ENCODE data around the gene HIKESHI.
"Not testable (repeated sequence)": the region's sequence is repeated elsewhere in the genome, so short reads cannot be mapped to it uniquely, and the experiment has no call there.

The HIKESHI gene

DNA sequence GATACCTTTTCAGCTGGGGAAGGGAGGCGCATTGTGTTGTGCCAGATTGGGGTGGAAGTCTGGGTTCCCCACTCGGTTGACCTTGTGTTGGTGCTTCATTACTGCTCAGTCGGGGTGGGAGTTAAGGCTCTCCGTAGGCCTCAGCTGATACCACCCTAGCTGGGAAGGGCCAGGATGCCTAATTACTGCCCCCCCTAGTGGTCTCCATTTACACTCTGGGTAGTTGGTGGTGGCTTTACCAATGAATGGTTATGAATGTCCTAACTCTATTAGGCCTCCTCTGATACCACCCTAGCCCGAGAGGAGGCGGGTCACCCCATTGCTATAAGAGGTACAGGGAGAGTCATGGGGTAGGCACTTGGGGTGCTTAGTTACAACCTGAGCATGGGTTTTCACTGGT is 27.5 kb upstream of the HIKESHI start:
- Histone ChIP-seq H3K9me3 (ENCODE audit: control insufficient read depth, low read length) (no peaks in the 10 kb centered on the region), H3K4me1 (ENCODE audit: control insufficient read depth, insufficient read depth, low read length) (no peaks in the 10 kb centered on the region), H3K36me3 (ENCODE audit: control insufficient read depth, insufficient read depth, low read length) (peaks cover 25% of the 10 kb centered on the region), H3K4me3 (ENCODE audit: insufficient read depth, low read depth, low read length) (no peak overlapping the region), H3K27me3 (ENCODE audit: control insufficient read depth, insufficient read depth, low read length, poor library complexity, severe bottlenecking) (no peaks in the 10 kb centered on the region), H3K27ac (ENCODE audit: insufficient read depth, low read depth, low read length, poor library complexity, severe bottlenecking) (no peak overlapping the region)
- WGBS, 2 experiments, result 84 to 89% methylated on average over 6 of the region's 6 CpGs

- Histone ChIP-seq H3K36me3 (ENCODE audit: control insufficient read depth, insufficient read depth, low read length) (peaks cover 23% of the 10 kb centered on the region), H3K27me3 (ENCODE audit: control insufficient read depth, insufficient read depth, low read length, poor library complexity, severe bottlenecking) (no peaks in the 10 kb centered on the region), H3K27ac (ENCODE audit: insufficient read depth, low read depth, low read length, poor library complexity, severe bottlenecking) (no peak overlapping the region), H3K4me3 (ENCODE audit: insufficient read depth, low read depth, low read length) (no peak overlapping the region), H3K9me3 (ENCODE audit: control insufficient read depth, low read length) (no peaks in the 10 kb centered on the region), H3K4me1 (ENCODE audit: control insufficient read depth, insufficient read depth, low read length) (no peaks in the 10 kb centered on the region)
- WGBS, 2 experiments, result 94 to 97% methylated on average over 3 to 4 of the region's 4 CpGs
Observed at GRCh38 chr11:86274999-86275398, 27.0 kb upstream of the HIKESHI start.

- H3K27ac ChIP-seq (ENCODE audit: insufficient read depth, low read depth, low read length, poor library complexity, severe bottlenecking), result no peak overlapping the region
- H3K27me3 ChIP-seq (ENCODE audit: control insufficient read depth, insufficient read depth, low read length, poor library complexity, severe bottlenecking), result no peaks in the 10 kb centered on the region
- peaks cover 21% of the 10 kb centered on the region for H3K36me3 ChIP-seq (ENCODE audit: control insufficient read depth, insufficient read depth, low read length)
- no peak overlapping the region for H3K4me3 ChIP-seq (ENCODE audit: insufficient read depth, low read depth, low read length)
- no peaks in the 10 kb centered on the region for H3K9me3 ChIP-seq (ENCODE audit: control insufficient read depth, low read length)
- no peaks in the 10 kb centered on the region for H3K4me1 ChIP-seq (ENCODE audit: control insufficient read depth, insufficient read depth, low read length)
- WGBS, 2 experiments, result 92 to 98% methylated on average over 2 of the region's 2 CpGs
Observed at GRCh38 chr11:86275493-86276370, 26.3 kb upstream of the HIKESHI start.

DNA sequence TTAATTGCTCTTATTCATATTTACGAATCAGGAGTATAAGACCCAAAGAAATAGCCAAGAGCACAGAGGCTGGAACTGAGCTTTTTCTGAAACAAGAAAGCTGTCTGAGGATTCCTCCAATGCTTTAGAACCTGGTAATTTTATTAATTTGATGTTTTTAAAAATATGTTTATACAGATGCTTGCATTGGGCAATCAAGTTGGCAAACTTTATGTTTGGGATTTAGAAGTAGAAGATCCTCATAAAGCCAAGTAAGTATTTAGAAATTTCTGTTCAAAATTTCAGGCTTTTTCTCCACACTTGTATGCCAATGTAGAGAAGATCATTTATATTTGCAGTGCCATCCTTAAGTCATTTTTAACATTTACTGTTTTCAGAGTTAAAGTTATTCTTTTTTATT is 24.3 kb upstream of the HIKESHI start:
- H3K4me3 ChIP-seq (ENCODE audit: insufficient read depth, low read depth, low read length), result no peak overlapping the region
- 100% methylated on average over 1 of the region's 1 CpG for WGBS, 2 experiments
- H3K9me3 ChIP-seq (ENCODE audit: control insufficient read depth, low read length), result no peaks in the 10 kb centered on the region
- H3K27me3 ChIP-seq (ENCODE audit: control insufficient read depth, insufficient read depth, low read length, poor library complexity, severe bottlenecking), result no peaks in the 10 kb centered on the region
- H3K36me3 ChIP-seq (ENCODE audit: control insufficient read depth, insufficient read depth, low read length), result peaks cover 21% of the 10 kb centered on the region
- H3K27ac ChIP-seq (ENCODE audit: insufficient read depth, low read depth, low read length, poor library complexity, severe bottlenecking), result no peak overlapping the region
- no peaks in the 10 kb centered on the region for H3K4me1 ChIP-seq (ENCODE audit: control insufficient read depth, insufficient read depth, low read length)

DNA sequence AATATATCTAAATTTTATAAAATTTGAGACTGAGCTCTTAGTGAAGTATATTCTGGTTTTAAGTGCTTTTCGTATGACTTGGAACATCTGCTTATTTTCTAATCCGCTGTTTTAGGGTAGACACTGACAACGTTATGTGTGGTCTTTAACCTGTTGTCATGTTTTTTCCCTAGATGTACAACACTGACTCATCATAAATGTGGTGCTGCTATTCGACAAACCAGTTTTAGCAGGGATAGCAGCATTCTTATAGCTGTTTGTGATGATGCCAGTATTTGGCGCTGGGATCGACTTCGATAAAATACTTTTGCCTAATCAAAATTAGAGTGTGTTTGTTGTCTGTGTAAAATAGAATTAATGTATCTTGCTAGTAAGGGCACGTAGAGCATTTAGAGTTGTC is 23.8 kb upstream of the HIKESHI start:
- 97 to 99% methylated on average over 8 of the region's 8 CpGs for WGBS, 2 experiments
- Histone ChIP-seq H3K27ac (ENCODE audit: insufficient read depth, low read depth, low read length, poor library complexity, severe bottlenecking) (no peak overlapping the region), H3K9me3 (ENCODE audit: control insufficient read depth, low read length) (no peaks in the 10 kb centered on the region), H3K36me3 (ENCODE audit: control insufficient read depth, insufficient read depth, low read length) (peaks cover 21% of the 10 kb centered on the region), H3K4me3 (ENCODE audit: insufficient read depth, low read depth, low read length) (no peak overlapping the region), H3K27me3 (ENCODE audit: control insufficient read depth, insufficient read depth, low read length, poor library complexity, severe bottlenecking) (no peaks in the 10 kb centered on the region), H3K4me1 (ENCODE audit: control insufficient read depth, insufficient read depth, low read length) (no peaks in the 10 kb centered on the region)

GRCh38 chr11:86279747-86280146 is 22.3 kb upstream of the HIKESHI start:
- Histone ChIP-seq H3K27me3 (ENCODE audit: control insufficient read depth, insufficient read depth, low read length, poor library complexity, severe bottlenecking) (no peaks in the 10 kb centered on the region), H3K36me3 (ENCODE audit: control insufficient read depth, insufficient read depth, low read length) (peaks cover 21% of the 10 kb centered on the region), H3K27ac (ENCODE audit: insufficient read depth, low read depth, low read length, poor library complexity, severe bottlenecking) (no peak overlapping the region), H3K9me3 (ENCODE audit: control insufficient read depth, low read length) (no peaks in the 10 kb centered on the region), H3K4me3 (ENCODE audit: insufficient read depth, low read depth, low read length) (no peak overlapping the region), H3K4me1 (ENCODE audit: control insufficient read depth, insufficient read depth, low read length) (no peaks in the 10 kb centered on the region)
- WGBS, 2 experiments, result 94 to 99% methylated on average over 2 to 3 of the region's 3 CpGs

DNA sequence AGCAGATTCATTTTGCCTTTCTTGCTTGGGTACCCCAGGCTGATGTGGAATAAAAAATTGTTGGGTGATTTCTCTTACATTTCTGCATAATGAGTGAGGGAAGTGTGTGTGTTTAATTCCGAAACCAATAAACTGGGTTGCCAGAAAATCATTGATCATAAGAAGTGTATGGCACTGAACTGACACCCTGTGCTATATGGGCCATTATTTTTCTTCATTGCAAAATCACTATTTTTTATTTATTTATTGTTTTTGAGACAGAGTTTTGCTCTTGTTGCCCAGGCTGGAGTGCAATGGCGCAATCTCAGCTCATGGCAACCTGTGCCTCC is 14.6 kb upstream of the HIKESHI start:
- Histone ChIP-seq H3K9me3 (ENCODE audit: control insufficient read depth, low read length) (no peaks in the 10 kb centered on the region), H3K27me3 (ENCODE audit: control insufficient read depth, insufficient read depth, low read length, poor library complexity, severe bottlenecking) (no peaks in the 10 kb centered on the region), H3K36me3 (ENCODE audit: control insufficient read depth, insufficient read depth, low read length) (no peaks in the 10 kb centered on the region), H3K4me1 (ENCODE audit: control insufficient read depth, insufficient read depth, low read length) (no peaks in the 10 kb centered on the region), H3K27ac (ENCODE audit: insufficient read depth, low read depth, low read length, poor library complexity, severe bottlenecking) (no peak overlapping the region), H3K4me3 (ENCODE audit: insufficient read depth, low read depth, low read length) (no peak overlapping the region)
- WGBS, 2 experiments, result 96 to 97% methylated on average over 2 of the region's 2 CpGs

- no peak overlapping the region for H3K4me3 ChIP-seq (ENCODE audit: insufficient read depth, low read depth, low read length)
- no peaks in the 10 kb centered on the region for H3K36me3 ChIP-seq (ENCODE audit: control insufficient read depth, insufficient read depth, low read length)
- H3K9me3 ChIP-seq (ENCODE audit: control insufficient read depth, low read length), result no peaks in the 10 kb centered on the region
- H3K4me1 ChIP-seq (ENCODE audit: control insufficient read depth, insufficient read depth, low read length), result no peaks in the 10 kb centered on the region
- H3K27ac ChIP-seq (ENCODE audit: insufficient read depth, low read depth, low read length, poor library complexity, severe bottlenecking), result no peak overlapping the region
- 86 to 92% methylated on average over 7 of the region's 7 CpGs for WGBS, 2 experiments
- H3K27me3 ChIP-seq (ENCODE audit: control insufficient read depth, insufficient read depth, low read length, poor library complexity, severe bottlenecking), result no peaks in the 10 kb centered on the region
Observed at GRCh38 chr11:86288776-86289507, 13.1 kb upstream of the HIKESHI start.

DNA sequence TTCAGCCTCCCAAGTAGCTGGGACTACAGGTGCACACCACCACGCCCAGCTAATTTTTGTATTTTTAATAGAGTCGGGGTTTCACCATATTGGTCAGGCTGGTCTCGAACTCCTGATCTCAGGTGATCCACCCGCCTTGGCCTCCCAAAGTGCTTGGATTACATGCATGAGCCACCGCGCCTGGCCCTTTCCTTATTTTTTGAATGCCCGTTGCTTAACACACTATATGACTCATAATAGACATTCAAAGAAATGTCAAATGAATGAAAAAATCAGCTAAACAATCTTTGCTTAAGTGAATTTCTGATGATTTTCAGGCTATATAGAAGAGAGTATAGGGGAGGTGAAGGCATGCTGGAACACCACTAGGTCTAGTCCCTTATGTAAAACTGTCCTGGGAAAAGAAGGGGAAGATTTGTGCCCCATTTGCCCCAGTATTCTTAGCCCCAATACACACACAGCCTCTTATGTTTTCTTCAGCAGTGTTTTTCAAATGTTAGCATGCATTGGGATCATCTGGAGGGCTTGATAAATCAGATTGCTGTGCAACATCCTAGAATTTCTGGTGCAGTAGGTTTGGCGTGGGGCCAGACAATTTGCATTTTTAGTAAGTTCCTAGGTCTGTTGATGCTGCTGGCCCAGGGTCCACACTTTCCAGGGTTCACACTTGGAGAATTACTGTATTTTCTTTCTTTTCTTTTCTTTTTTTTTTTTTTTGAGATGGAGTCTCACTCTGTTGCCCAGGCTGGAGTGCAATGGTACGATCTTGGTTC is 12.3 kb upstream of the HIKESHI start:
- H3K9me3 ChIP-seq (ENCODE audit: control insufficient read depth, low read length); H3K27me3 ChIP-seq (ENCODE audit: control insufficient read depth, insufficient read depth, low read length, poor library complexity, severe bottlenecking); H3K36me3 ChIP-seq (ENCODE audit: control insufficient read depth, insufficient read depth, low read length); H3K4me1 ChIP-seq (ENCODE audit: control insufficient read depth, insufficient read depth, low read length); H3K27ac ChIP-seq (ENCODE audit: insufficient read depth, low read depth, low read length, poor library complexity, severe bottlenecking); H3K4me3 ChIP-seq (ENCODE audit: insufficient read depth, low read depth, low read length): not testable (repeated sequence)
- 92 to 95% methylated on average over 9 of the region's 9 CpGs for WGBS, 2 experiments

Measured in ectodermal cell (in vitro differentiated cells).